GM18511 (cell line): Measurements from ENCODE around the gene ZNG1C.
"Not testable (repeated sequence)": the region's sequence is repeated elsewhere in the genome, so short reads cannot be mapped to it uniquely, and the experiment has no call there.

Experiments used
- ATAC-seq: cut with Tn5 transposase; IDR thresholded peaks from one replicate; pipeline ENCODE4 v1.9.1; 2021; ENCODE audit warnings: mild to moderate bottlenecking, moderate library complexity; ENCODE audit not compliant: unreplicated experiment

The ZNG1C gene

GRCh38 chr9:68241683-68242082 is at the start of gene ZNG1C:
Gene ZNG1C (plus strand): TSS chr9:68241983. CDS start chr9:68242032, 49 bp downstream.
- not testable (repeated sequence) for ATAC-seq

DNA sequence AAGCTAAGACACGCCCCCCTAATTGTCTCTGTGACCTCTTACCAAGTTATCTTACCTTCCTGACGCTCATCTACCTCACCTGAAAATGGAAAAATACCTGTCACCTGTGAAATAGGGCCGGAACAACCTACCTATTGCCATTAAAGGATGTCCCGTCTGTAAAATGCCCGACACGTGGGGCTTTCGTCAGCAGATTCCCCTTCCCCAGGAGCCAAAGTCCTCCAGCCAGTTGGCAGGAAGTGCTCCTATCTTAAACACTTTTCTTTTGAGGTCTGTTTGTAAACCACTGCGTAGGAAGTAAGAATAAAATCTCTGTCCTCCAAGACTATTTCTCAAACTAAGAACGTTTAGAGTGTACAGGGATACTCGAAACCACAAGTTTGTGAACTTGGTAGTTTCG is 654 bp downstream of the ZNG1C start:
- not testable (repeated sequence) for ATAC-seq

GRCh38 chr9:68281041-68281440 is 39.3 kb downstream of the ZNG1C start:
- ATAC-seq = not testable (repeated sequence)

DNA sequence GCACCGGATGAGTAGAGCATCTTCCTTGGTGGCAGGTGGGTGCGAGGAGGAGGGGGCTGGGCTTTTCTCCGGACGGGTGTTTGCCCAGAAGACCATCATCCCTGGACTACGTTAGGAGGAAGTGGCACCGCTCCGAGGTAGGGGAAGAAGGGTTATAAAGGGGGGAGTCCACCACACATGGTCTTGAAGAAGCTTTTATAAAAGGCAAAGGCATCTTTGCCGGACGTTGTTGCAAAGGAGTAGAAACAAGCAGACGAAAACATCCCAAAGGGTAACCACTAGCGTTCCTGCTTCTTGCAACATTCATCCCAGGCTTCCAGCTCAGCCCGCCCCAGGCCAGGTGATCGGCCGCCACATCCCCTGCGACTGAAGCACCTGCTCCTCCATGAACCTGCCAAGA is 60.8 kb downstream of the ZNG1C start, which contains the start of gene FOXD4L3:
Gene FOXD4L3 (plus strand): TSS at position 301 of the 400 bp plus-strand sequence. CDS start 85 bp downstream, at position 386.
- ATAC-seq = not testable (repeated sequence)

- ATAC-seq = not testable (repeated sequence)
These were observed 62.0 kb downstream of the ZNG1C start for GRCh38 chr9:68303771-68304170.

- ATAC-seq = not testable (repeated sequence)
These were observed 62.4 kb downstream of the ZNG1C start for GRCh38 chr9:68304212-68304611.

GRCh38 chr9:68304777-68305176 is 63.0 kb downstream of the ZNG1C start:
- ATAC-seq = not testable (repeated sequence)

GRCh38 chr9:68305680-68306285 is 64.0 kb downstream of the ZNG1C start:
- not testable (repeated sequence) for ATAC-seq

- not testable (repeated sequence) for ATAC-seq
These were observed 64.7 kb downstream of the ZNG1C start for GRCh38 chr9:68306391-68306964.

- ATAC-seq = not testable (repeated sequence)
These were observed 65.3 kb downstream of the ZNG1C start for GRCh38 chr9:68307127-68307526.

DNA sequence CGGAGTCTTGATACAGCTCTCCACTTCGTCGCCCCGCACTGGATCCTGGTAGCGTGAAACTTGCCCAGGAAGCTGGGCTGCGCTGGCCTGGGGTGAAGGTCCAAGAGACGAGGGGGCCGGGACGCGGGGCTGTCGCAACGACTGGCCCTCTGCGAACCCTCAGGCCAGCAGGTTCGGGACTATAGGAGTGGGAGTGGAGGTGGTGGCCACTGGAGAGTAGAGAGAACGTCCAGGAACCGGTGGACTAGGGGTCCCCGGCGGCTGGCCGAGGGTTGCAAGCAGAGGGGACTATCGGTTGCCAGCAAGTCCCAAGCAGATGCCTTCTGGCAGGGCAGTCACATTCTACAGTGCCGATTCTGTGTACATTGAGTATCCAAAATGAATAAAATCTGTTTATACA is 65.9 kb downstream of the ZNG1C start:
- ATAC-seq = not testable (repeated sequence)

GRCh38 chr9:68311208-68311607 is 69.4 kb downstream of the ZNG1C start:
- ATAC-seq = not testable (repeated sequence)

GRCh38 chr9:68318209-68318608 is 76.4 kb downstream of the ZNG1C start:
- ATAC-seq = not testable (repeated sequence)

DNA sequence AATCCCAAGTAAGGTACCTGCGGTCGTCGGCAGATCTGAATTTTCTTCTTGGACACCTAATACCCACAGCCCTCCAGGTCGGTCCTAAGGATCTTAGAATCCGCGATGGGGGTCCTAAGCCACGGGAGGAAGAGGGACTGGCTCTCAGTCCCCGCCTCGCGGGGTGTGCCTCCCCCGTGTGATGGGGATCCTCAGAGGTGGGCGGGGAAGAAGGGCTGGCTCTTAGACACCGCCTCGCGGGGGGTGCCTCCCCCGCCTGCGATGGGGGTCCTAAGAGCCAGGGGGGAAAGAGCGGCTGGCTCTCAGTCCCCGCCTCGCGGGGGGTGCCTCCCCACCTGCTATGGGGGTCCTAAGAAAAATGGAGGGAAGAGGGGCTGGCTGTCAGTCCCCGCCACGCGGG is 82.0 kb downstream of the ZNG1C start:
- not testable (repeated sequence) for ATAC-seq

DNA sequence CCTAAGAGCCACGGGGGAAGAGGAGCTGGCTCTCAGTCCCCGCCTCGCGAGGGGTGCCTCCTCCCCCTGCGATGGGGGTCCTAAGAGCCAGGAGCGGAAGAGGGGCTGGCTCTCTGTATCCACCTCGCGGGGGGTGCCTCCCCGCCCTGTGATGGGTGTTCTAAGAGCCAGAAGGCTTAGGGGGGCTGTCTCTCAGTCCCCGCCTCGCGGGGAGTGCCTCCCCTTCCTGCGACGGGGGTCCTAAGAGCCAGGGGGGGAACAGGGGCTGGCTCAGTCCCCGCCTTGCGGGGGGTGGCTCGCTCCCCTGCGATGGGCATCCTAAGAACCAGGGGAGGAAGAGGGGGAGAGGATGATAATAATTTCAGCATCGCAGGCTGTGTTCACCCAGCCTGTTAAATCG is 82.7 kb downstream of the ZNG1C start:
- ATAC-seq = not testable (repeated sequence)

- not testable (repeated sequence) for ATAC-seq
These were observed 87.3 kb downstream of the ZNG1C start for GRCh38 chr9:68329106-68329505.

GRCh38 chr9:68330531-68331173 is 88.9 kb downstream of the ZNG1C start:
- ATAC-seq = not testable (repeated sequence)

DNA sequence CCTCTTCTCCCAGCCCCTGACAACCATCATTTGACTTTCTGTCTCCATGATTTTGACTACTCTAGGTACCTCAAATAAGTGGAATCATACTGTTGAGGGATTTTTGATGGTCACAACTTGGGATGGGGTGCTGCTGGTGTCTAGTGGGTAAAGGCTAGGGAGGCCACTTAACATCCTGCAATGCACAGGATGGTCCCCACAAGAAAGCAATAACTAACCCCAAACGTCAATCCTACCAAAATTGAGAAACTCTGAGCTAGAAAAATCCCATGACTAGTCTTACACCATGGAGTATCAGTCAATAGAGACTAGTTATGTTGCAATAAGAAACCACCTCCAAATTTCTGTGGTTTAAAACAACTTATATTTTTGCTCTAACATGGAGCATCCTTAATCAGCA is 90.3 kb downstream of the ZNG1C start:
- not testable (repeated sequence) for ATAC-seq

DNA sequence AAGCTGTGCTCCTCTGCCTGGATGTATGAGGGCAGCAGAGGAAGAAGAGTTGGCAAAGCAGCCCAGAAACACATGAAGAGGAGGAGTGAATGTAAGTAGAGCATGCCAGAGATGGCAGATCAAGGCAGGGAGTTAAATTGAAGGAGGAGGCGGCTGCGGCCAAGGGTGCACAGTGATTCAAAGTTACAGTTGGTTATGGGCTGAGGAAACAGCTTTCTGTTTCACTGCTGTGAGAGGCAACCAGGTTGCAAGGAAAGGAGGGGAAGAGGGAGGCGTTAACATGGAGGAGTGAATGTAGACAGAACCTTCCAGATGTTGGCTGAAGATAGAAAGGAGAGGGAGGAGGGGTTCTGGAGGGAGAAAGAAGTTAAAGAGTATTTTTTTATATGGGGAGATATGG is 94.2 kb downstream of the ZNG1C start:
- not testable (repeated sequence) for ATAC-seq

DNA sequence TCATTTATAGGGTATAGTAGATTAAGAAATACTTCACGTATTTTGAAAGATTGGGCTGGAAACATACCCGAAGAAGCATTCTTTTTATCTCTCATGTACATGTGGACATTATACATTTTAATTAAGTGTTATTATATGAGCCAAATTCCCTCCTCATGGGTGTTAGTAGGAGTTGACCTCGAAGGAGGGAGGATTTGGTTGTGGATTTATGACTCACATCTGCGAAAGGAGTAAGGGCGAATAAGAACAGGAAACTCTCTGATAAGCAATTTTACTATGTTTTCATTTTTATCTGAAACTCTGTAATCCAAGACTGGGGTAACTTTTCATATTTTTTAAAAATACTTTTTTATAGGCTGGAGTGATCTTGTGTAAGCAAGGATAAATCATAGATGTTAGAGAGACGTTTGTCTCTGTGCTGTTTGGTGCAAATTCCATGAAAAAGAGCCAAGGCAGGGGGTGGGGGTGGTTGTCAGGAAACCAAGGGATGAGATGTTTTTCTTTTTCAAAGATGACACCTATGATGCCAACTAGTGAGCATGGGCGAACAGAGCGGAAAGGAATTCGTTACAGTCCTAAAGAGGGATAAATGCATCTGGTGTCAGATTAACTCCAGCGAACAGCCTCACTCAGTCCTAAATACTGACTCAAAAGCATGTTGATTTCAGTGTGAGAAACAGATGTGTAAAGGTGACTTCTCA is 95.0 kb downstream of the ZNG1C start:
- ATAC-seq = not testable (repeated sequence)

DNA sequence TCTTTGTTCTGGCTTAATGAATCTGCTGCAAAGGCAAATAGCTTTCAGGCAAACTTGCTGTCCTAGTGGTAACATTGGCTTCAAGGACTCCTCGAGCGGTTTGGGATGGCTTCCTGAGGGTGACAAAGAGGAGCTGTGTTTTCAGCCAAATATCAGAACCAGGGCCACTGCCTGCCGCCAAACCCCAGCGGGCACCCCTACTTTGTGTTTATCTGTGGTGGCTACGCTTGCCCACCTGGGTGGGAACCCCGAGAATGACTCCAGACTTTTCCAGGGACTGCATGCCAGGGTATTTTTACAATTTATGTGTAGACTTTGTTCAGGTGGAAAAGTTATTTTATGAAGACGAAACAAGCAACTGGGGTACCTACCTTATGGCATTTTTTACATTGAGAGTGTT is 96.2 kb downstream of the ZNG1C start:
- not testable (repeated sequence) for ATAC-seq
